Measurements from ENCODE around the gene INPP5A.

GRCh38 chr10:132641966-132642731, 104.6 kb downstream of the INPP5A start:
- TF ChIP-seq EZH2 (optimal IDR thresholded peaks at IDR 0.05; ENCODE audit: low read depth, low read length) (no peak), CTCF (IDR thresholded peaks at IDR 0.05; ENCODE audit: low read length) (no peak), EZH2phosphoT487 (IDR thresholded peaks at IDR 0.05; ENCODE audit: low read length) (no peak)
